Neural progenitor cell (in vitro differentiated cells): ENCODE results near the gene COL4A2.

Experiments
- CTCF ChIP-seq: fragments of 200-600 bp; sonication (generic); IDR thresholded peaks from 2 replicates; pipeline ENCODE4 v1.5.1; 2017; ENCODE audit warnings: antibody characterized with exemption, mild to moderate bottlenecking
- EZH2phosphoT487 ChIP-seq: fragments of 200-600 bp; sonication (generic); IDR thresholded peaks from 2 replicates; pipeline ENCODE4 v1.6.1; 2017; ENCODE audit warnings: antibody characterized with exemption

- TF ChIP-seq EZH2phosphoT487 (no peak), CTCF (no peak)
Observed at GRCh38 chr13:110546926-110547325, 239.8 kb downstream of the COL4A2 start.
